ENCODE measurements around the gene DLGAP3. TPM values are rescaled to one million over a fixed set of nuclear protein-coding genes. Genes with fewer than 3 reads are reported as not detected.

The DLGAP3 gene
- total RNA-seq, 1 experiment from 2014 or later, result 7.3 TPM

DNA sequence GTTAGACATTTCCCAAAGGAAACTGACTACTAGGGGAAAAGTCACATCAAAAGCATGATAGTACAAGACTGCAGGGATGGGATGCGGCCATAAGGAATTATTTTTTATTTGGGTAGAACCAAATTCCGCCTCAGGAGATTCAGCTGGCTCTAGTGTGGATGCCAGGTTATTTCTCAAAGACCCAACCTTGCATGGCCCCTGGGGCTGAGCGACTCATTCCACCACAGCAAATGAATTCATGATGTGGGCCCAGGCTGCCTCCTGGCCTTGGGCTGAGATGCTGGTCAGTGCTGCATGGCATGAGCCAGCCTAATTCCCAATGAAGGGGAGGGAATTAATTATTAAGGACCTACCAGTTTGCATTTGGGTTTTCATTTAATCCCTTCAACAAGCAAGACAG is 43.9 kb upstream of the DLGAP3 start:
- Histone ChIP-seq H4K91ac (ENCODE audit: insufficient read length, low read depth, low read length) (no peak overlapping the region), H4K5ac (ENCODE audit: insufficient read length, low read depth, low read length) (no peak overlapping the region), H2BK12ac (ENCODE audit: insufficient read length, low read depth, low read length) (no peak overlapping the region), H3K4me2 (ENCODE audit: insufficient read depth, insufficient read length, low read length) (no peak overlapping the region), H4K8ac (replicated peaks; ENCODE audit: insufficient read length, low read depth, low read length) (no peak overlapping the region), H3K9ac (ENCODE audit: extremely low read depth, insufficient read length, low read length) (no peak overlapping the region), H3T11ph (ENCODE audit: low read length) (no peak overlapping the region), H2AK5ac (ENCODE audit: insufficient read length, low read length) (no peak overlapping the region), H2BK120ac (ENCODE audit: low read depth, low read length, poor library complexity, severe bottlenecking) (no peak overlapping the region), H4K20me1 (ENCODE audit: control insufficient read depth, insufficient read depth, insufficient read length) (no peaks in the 10 kb centered on the region), H2BK20ac (ENCODE audit: low read depth, low read length, poor library complexity, severe bottlenecking) (no peak overlapping the region), H3K9me3 (ENCODE audit: control insufficient read depth, low read depth, low read length) (no peaks in the 10 kb centered on the region), H3K23ac (ENCODE audit: insufficient read length, low read depth, low read length) (no peak overlapping the region), H3K79me1 (ENCODE audit: insufficient read depth, low read depth, low read length, poor library complexity, severe bottlenecking) (no peaks in the 10 kb centered on the region), H3K23me2 (ENCODE audit: insufficient read length, low read depth, low read length, poor library complexity, severe bottlenecking) (no peaks in the 10 kb centered on the region), H3K18ac (ENCODE audit: insufficient read length, low read depth, low read length) (no peak overlapping the region), H2BK15ac (ENCODE audit: low read depth, low read length) (no peak overlapping the region), H3K27ac (ENCODE audit: insufficient read length, low read depth, low read length) (no peak overlapping the region), H3K4ac (ENCODE audit: low read depth, low read length) (no peak overlapping the region), H3K4me1 (ENCODE audit: insufficient read depth, low read length) (peaks cover 4% of the 10 kb centered on the region; the same call in 1 of the 2 replicates), H3K56ac (ENCODE audit: insufficient read length, low read depth, low read length) (no peak overlapping the region), H2AFZ (ENCODE audit: low read length) (no peak overlapping the region), H3K14ac (ENCODE audit: insufficient read depth, low read length) (no peak overlapping the region), H3K79me2 (ENCODE audit: insufficient read depth, low read length) (no peaks in the 10 kb centered on the region), H2BK5ac (ENCODE audit: insufficient read length, low read length) (no peak overlapping the region), H3K27me3 (ENCODE audit: insufficient read depth, low read length) (no peaks in the 10 kb centered on the region)
- WGBS (ENCODE audit: extremely low coverage, insufficient read length, low lambda C conversion rate), result no CpG with 5 or more reads among the region's 3 CpGs
- H3K36me3 Mint-ChIP-seq (ENCODE audit: insufficient read depth in 1 of 3, low read depth in 3 of 3), result no peaks in the 10 kb centered on the region; a peak in 1 of 7 replicates
- no peak for DNase-seq
- no peak overlapping the region for H3K4me3 Mint-ChIP-seq
- no peaks in the 10 kb centered on the region; the same call in 1 of the 2 replicates for H3K27me3 Mint-ChIP-seq (ENCODE audit: low read depth)
- peaks cover 20 to 28% of the 10 kb centered on the region in 2 experiments for H3K4me1 Mint-ChIP-seq
- no peak for TF ChIP-seq CTCF (conservative IDR thresholded peaks at IDR 0.05)
- H3K27ac Mint-ChIP-seq, result no peak overlapping the region
- peaks cover 13% of the 10 kb centered on the region in 2 experiments for H3K9me3 Mint-ChIP-seq
